Spleen (tissue), 7 donors: ENCODE results near the gene SIM2.

Source experiments
- POLR2A ChIP-seq, 3 donors: fragments of 450-650 bp; IDR thresholded peaks; one replicate each; pipeline ENCODE4 v1.5.1; 2017; ENCODE audit warnings: antibody characterized with exemption in 3 of 3, mild to moderate bottlenecking in 1 of 3
- POLR2AphosphoS5 ChIP-seq, 3 donors: sonication (generic); formaldehyde crosslinking; IDR thresholded peaks; one replicate each; pipeline ENCODE4 v1.5.1; 2017; ENCODE audit warnings: antibody characterized with exemption in 3 of 3
- TF ChIP-seq, protein P1 (sequence below), 11 experiments: fragments of 200-600 bp in 7 of 11; fragments of 450-650 bp in 4 of 11; sonication (generic) in 4 of 11; IDR thresholded peaks in 8 of 11; conservative IDR thresholded peaks in 3 of 11; 1 replicate in 7 of 11; 2 replicates in 4 of 11; pipeline versions ENCODE4 v1.4.0 to v1.8.0; 2016 to 2021; ENCODE audit warnings: antibody characterized with exemption in 11 of 11, inconsistent platforms in 4 of 11, mild to moderate bottlenecking in 1 of 11
- donor health status: DM: no; HTN: no; CAD: no; lungs with moderate emphysema.
- donor health status: DM: no; HTN: no; CAD: no.
- donor health status: DM: no; HTN: no; CAD: no.

GRCh38 chr21:36707763-36708285, 8.9 kb downstream of the SIM2 start:
- TF ChIP-seq POLR2A (IDR thresholded peaks at IDR 0.05): no peak
- TF ChIP-seq, protein P1, sequence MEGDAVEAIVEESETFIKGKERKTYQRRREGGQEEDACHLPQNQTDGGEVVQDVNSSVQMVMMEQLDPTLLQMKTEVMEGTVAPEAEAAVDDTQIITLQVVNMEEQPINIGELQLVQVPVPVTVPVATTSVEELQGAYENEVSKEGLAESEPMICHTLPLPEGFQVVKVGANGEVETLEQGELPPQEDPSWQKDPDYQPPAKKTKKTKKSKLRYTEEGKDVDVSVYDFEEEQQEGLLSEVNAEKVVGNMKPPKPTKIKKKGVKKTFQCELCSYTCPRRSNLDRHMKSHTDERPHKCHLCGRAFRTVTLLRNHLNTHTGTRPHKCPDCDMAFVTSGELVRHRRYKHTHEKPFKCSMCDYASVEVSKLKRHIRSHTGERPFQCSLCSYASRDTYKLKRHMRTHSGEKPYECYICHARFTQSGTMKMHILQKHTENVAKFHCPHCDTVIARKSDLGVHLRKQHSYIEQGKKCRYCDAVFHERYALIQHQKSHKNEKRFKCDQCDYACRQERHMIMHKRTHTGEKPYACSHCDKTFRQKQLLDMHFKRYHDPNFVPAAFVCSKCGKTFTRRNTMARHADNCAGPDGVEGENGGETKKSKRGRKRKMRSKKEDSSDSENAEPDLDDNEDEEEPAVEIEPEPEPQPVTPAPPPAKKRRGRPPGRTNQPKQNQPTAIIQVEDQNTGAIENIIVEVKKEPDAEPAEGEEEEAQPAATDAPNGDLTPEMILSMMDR (IDR thresholded peaks at IDR 0.05 in 8 of 11, conservative IDR thresholded peaks at IDR 0.05 in 3 of 11): no peak
- TF ChIP-seq POLR2AphosphoS5 (IDR thresholded peaks at IDR 0.05): no peak
